Panc1 (cell line): ENCODE data around the gene PPP3CB. TPM values are rescaled to one million over a fixed set of nuclear protein-coding genes. Genes with fewer than 3 reads are reported as not detected.

Experiments used
- ATAC-seq: fragments of 200-7000 bp; cut with Tn5 transposase; 2 replicates; pipeline ENCODE4 v1.9.1; 2020; ENCODE audit warnings: mild to moderate bottlenecking, moderate library complexity
- BruUV-seq: library from RNA; stranded (reverse); fragments of 400-500 nt; replicated peaks from 2 replicates; lab custom pipeline; 2021; lab: Mats Ljungman, UMichigan
- CTCF ChIA-PET: fragments of 300-600 bp; sonication (Branson Sonifier 250); formaldehyde crosslinking; loops from one replicate; lab custom pipeline; 2022; ENCODE audit warnings: antibody characterized with exemption; lab: Charles Lee
- POLR2A ChIA-PET: fragments of 300-600 bp; sonication (Branson Sonifier 250); formaldehyde crosslinking; loops from one replicate; lab custom pipeline; 2022; ENCODE audit warnings: antibody characterized with exemption; lab: Charles Lee
- DNase-seq: peaks from one replicate; pipeline ENCODE4 v3.0.0-alpha.2; 2010; ENCODE audit warnings: low read depth, low spot score
- H3K27ac ChIP-seq: 2 replicates; pipeline ENCODE4 v1.5.1; 2011; ENCODE audit warnings: mild to moderate bottlenecking, low read length, inconsistent platforms
- H3K27me3 ChIP-seq: fragments of 200-500 bp; sonication (Bioruptor generic); 2 replicates; pipeline ENCODE4 v1.6.0; 2014; ENCODE audit warnings: low read length, inconsistent platforms; ENCODE audit not compliant: control insufficient read depth, insufficient read depth
- H3K36me3 ChIP-seq: fragments of 200-500 bp; sonication (Bioruptor generic); 2 replicates; pipeline ENCODE4 v1.5.1; 2014; ENCODE audit warnings: inconsistent platforms, mild to moderate bottlenecking, low read length, moderate library complexity; ENCODE audit not compliant: control insufficient read depth, insufficient read depth
- H3K4me1 ChIP-seq: 2 replicates; pipeline ENCODE4 v1.5.1; 2011; ENCODE audit warnings: inconsistent platforms, mild to moderate bottlenecking, low read length, moderate library complexity; ENCODE audit not compliant: control insufficient read depth, insufficient read depth
- H3K4me3 ChIP-seq, 2 experiments: 2 replicates each; pipeline ENCODE4 v1.5.1; 2011 to 2012; ENCODE audit warnings: low read depth in 2 of 2, low read length in 2 of 2, mild to moderate bottlenecking in 2 of 2, inconsistent platforms in 1 of 2, moderate library complexity in 1 of 2
- H3K9me3 ChIP-seq: fragments of 200-500 bp; sonication (Bioruptor generic); 2 replicates; pipeline ENCODE4 v1.5.1; 2014; ENCODE audit warnings: low read depth, mild to moderate bottlenecking, inconsistent platforms, low read length, moderate library complexity; ENCODE audit not compliant: control insufficient read depth, insufficient read depth
- POLR2AphosphoS5 ChIP-seq: IDR thresholded peaks from 2 replicates; pipeline ENCODE4 v1.6.1; 2012; ENCODE audit warnings: mild to moderate bottlenecking, low read depth, low read length, moderate library complexity
- REST ChIP-seq, 2 experiments: IDR thresholded peaks; 2 replicates each; pipeline ENCODE4 v1.6.1; 2011 to 2012; ENCODE audit warnings: low read depth in 2 of 2, control low read depth in 1 of 2, low read length in 1 of 2, mild to moderate bottlenecking in 1 of 2, moderate library complexity in 1 of 2; ENCODE audit not compliant: insufficient read depth in 1 of 2
- SIN3A ChIP-seq: IDR thresholded peaks from 2 replicates; pipeline ENCODE4 v1.6.1; 2012; ENCODE audit warnings: low read depth, mild to moderate bottlenecking, low read length, moderate library complexity, borderline replicate concordance; ENCODE audit not compliant: insufficient read depth
- TCF7L2 ChIP-seq: IDR thresholded peaks from 2 replicates; pipeline ENCODE4 v1.6.1; 2011; ENCODE audit warnings: mild to moderate bottlenecking, low read depth, low read length, inconsistent platforms
- in situ Hi-C: cut with HindIII; loops from 2 replicates; pipeline ENCODE4 v1.10.0; 2016; ENCODE audit warnings: low sequenced_read_pairs, low pct_unique_long_range_greater_than_20kb
- intact Hi-C: fragments of 100-400 bp; cut with micrococcal nuclease; formaldehyde crosslinking; loops from one replicate; pipeline ENCODE4 v1.10.0; 2022; ENCODE audit not compliant: unreplicated experiment
- total RNA-seq: library from RNA; stranded (reverse); gene quantifications from one replicate; pipeline ENCODE4 v1.2.1, GENCODE V29; 2021; ENCODE audit not compliant: unreplicated experiment
- TF ChIP-seq, protein P1 (sequence below): fragments of 450-650 bp; IDR thresholded peaks from 2 replicates; pipeline ENCODE4 v1.5.1; 2017; ENCODE audit warnings: mild to moderate bottlenecking

Gene PPP3CB
- total RNA-seq, 1 experiment from 2014 or later = 34.8 TPM

GRCh38 chr10:73486601-73487000 lies 9.2 kb downstream of the PPP3CB start:
- ChIA-PET CTCF (interaction anchor here (0.6 kb wide), 1 partner anchor 172 kb away, joined by 7 read pairs; no protein-coding TSS in a partner anchor), POLR2A (no interaction called here)
- intact Hi-C loops (no loop called here), in situ Hi-C loops (no loop called here)
- Histone ChIP-seq H3K27ac (no peak overlapping the region), H3K27me3 (no peaks in the 10 kb centered on the region), H3K4me3 (no peak overlapping the region), H3K4me1 (no peaks in the 10 kb centered on the region), H3K9me3 (no peaks in the 10 kb centered on the region), H3K36me3 (no peaks in the 10 kb centered on the region)
- no peak for DNase-seq
- ATAC-seq = no peak
- TF ChIP-seq SIN3A = no peak
- TF ChIP-seq TCF7L2 = no peak
- TF ChIP-seq, protein P1, sequence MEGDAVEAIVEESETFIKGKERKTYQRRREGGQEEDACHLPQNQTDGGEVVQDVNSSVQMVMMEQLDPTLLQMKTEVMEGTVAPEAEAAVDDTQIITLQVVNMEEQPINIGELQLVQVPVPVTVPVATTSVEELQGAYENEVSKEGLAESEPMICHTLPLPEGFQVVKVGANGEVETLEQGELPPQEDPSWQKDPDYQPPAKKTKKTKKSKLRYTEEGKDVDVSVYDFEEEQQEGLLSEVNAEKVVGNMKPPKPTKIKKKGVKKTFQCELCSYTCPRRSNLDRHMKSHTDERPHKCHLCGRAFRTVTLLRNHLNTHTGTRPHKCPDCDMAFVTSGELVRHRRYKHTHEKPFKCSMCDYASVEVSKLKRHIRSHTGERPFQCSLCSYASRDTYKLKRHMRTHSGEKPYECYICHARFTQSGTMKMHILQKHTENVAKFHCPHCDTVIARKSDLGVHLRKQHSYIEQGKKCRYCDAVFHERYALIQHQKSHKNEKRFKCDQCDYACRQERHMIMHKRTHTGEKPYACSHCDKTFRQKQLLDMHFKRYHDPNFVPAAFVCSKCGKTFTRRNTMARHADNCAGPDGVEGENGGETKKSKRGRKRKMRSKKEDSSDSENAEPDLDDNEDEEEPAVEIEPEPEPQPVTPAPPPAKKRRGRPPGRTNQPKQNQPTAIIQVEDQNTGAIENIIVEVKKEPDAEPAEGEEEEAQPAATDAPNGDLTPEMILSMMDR = no peak
- no peak for TF ChIP-seq REST (IDR thresholded peaks at IDR 0.05; ENCODE audit: insufficient read depth in 1 of 2, low read depth in 2 of 2, low read length in 1 of 2)
- no peak for TF ChIP-seq POLR2AphosphoS5
- BruUV-seq = no TSS peak

GRCh38 chr10:73485320-73485719 lies 10.5 kb downstream of the PPP3CB start:
- no peaks in the 10 kb centered on the region for H3K4me1 ChIP-seq
- no peaks in the 10 kb centered on the region for H3K9me3 ChIP-seq
- CTCF ChIA-PET = no interaction called here
- ATAC-seq = peak; percentile 42; the same call in 1 of the 2 replicates
- in situ Hi-C loops (no loop called here), intact Hi-C loops (no loop called here)
- BruUV-seq = TSS peak; percentile 40
- no peak for DNase-seq
- H3K27ac ChIP-seq = no peak overlapping the region
- POLR2A ChIA-PET = interaction anchor here (1.2 kb wide), 1 partner anchor 10 kb away, joined by 3 read pairs; no protein-coding TSS in a partner anchor
- TF ChIP-seq REST (IDR thresholded peaks at IDR 0.05; ENCODE audit: insufficient read depth in 1 of 2, low read depth in 2 of 2, low read length in 1 of 2) (no peak), SIN3A (no peak), TCF7L2 (no peak), POLR2AphosphoS5 (no peak)
- TF ChIP-seq, protein P1 = no peak
- no peaks in the 10 kb centered on the region for H3K27me3 ChIP-seq
- no peaks in the 10 kb centered on the region for H3K36me3 ChIP-seq
- H3K4me3 ChIP-seq = no peak overlapping the region
